ENCODE measurements around the gene PIK3CB.

The PIK3CB gene

DNA sequence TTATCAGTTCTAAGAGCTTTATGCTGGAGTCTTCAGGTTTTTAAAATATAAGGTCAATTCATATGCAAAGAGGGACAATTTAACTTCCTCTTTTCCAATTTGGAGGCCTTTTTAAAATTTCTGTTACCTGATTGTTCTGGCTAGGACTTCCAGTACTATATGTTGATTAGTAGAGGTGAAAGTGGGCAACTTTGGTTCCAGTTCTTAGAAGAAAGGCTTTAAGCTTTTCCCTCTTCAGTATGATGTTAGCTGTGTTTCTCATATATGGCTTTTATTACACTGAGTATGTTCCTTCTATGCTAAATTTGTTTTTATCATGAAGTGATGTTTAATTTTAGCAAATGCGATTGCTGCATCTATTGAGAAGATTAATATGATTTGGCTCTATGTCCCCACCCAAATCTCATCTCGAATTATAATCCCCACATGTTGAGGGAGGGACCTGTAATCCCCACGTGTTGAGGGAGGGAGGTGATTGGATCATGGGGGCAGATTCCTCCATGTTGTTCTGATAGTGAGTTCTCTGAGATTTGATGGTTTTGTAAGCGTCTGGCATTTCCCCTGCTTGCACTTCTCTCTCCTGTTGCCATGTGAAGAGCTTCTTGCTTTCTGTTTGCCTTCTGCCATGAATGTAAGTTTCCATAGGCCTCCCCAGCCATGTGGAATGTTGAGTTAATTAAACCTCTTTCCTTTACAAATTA is 192.4 kb downstream of the PIK3CB start:
- TF ChIP-seq CTCF (IDR thresholded peaks at IDR 0.05; ENCODE audit: low read depth, low read length, missing control alignments): no peak
- no peak overlapping the region for H3K4me3 ChIP-seq (replicated peaks; ENCODE audit: low read depth, low read length)
- DNase-seq (ENCODE audit: extremely low read depth, low read depth): no peak

DNA sequence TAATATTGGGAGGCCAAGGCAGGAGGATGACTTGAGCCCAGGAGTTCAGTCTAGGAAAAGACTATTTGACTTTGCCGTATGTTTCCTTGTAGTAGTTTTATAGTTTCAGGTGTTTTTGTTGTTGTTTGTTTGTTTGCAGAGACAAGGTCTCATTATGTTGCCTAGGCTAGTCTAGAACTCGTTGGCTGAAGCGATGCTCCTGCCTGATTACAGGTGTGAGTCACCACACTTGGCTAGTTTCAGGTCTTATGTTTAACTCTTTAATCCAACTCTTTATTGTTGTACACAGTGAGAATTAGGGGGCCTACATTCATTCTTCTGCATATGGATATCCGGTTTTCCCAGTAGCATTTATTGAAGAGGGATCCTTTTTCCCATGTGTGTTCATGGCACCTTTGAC is 194.2 kb downstream of the PIK3CB start:
- H3K4me3 ChIP-seq (replicated peaks; ENCODE audit: low read depth, low read length): no peak overlapping the region
- TF ChIP-seq CTCF (IDR thresholded peaks at IDR 0.05; ENCODE audit: low read depth, low read length, missing control alignments): no peak
- no peak for DNase-seq (ENCODE audit: extremely low read depth, low read depth)

DNA sequence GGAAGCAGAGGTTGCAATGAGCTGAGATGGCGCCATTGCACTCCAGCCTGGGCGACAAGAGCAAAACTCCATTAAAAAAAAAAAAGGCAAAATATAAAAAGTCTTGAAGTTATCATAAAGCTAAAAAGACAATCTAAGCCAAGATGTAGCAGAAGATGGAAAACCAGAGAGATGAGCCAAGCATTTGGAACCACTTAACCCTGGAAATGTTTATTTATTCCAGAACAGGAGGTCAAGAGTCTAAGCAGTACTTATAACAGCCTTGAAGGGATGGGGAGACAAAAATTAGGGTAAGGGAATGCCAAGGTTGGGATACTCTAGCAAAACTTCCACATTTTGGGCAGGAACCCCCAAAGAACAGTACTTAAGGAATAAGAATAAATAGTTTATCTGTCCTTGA is 196.1 kb downstream of the PIK3CB start:
- peak; percentile 19 for DNase-seq (ENCODE audit: extremely low read depth, low read depth)
- no peak overlapping the region for H3K4me3 ChIP-seq (replicated peaks; ENCODE audit: low read depth, low read length)
- no peak for TF ChIP-seq CTCF (IDR thresholded peaks at IDR 0.05; ENCODE audit: low read depth, low read length, missing control alignments)

DNA sequence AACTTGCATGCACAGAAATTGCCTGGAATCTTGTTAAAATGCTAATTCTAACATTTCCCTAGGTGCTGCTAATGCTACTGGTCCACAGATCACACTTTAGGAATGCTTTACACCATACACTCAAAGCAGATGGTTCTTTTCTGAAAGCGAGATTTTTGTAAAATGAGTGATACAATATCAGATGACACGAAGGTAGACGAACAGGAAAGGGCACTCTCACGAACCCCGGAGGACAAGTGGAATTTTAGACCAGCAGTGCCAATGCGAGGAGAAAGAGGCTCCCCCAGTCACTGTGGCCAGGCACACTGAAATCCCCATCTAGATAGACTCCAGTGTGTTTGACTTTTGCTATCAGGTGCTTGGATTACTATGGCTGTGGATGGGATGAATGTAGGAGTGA is 205.2 kb downstream of the PIK3CB start:
- H3K4me3 ChIP-seq (replicated peaks; ENCODE audit: low read depth, low read length): no peak overlapping the region
- DNase-seq (ENCODE audit: extremely low read depth, low read depth): no peak
- no peak for TF ChIP-seq CTCF (IDR thresholded peaks at IDR 0.05; ENCODE audit: low read depth, low read length, missing control alignments)

- no peak for DNase-seq (ENCODE audit: extremely low read depth, low read depth)
- H3K4me3 ChIP-seq (replicated peaks; ENCODE audit: low read depth, low read length): no peak overlapping the region
- no peak for TF ChIP-seq CTCF (IDR thresholded peaks at IDR 0.05; ENCODE audit: low read depth, low read length, missing control alignments)
Measured at GRCh38 chr3:138625707-138626365, 208.9 kb downstream of the PIK3CB start.

- no peak overlapping the region for H3K4me3 ChIP-seq (replicated peaks; ENCODE audit: low read depth, low read length)
- no peak for DNase-seq (ENCODE audit: extremely low read depth, low read depth)
- TF ChIP-seq CTCF (IDR thresholded peaks at IDR 0.05; ENCODE audit: low read depth, low read length, missing control alignments): no peak
Measured at GRCh38 chr3:138624518-138624917, 210.2 kb downstream of the PIK3CB start.

All from HFF-Myc (cell line).